MM.1S (cell line): ENCODE measurements around the gene LAMC3.

Source experiments
- DNase-seq: peaks from one replicate; pipeline ENCODE4 v3.0.0-alpha.2; 2015
- H2AFZ ChIP-seq: fragments of 300-600 bp; sonication (generic); 2 replicates; pipeline ENCODE4 v1.6.0; 2016; ENCODE audit warnings: antibody characterized with exemption, low read length
- H3F3A ChIP-seq: fragments of 300-600 bp; sonication (generic); 2 replicates; pipeline ENCODE4 v1.6.1; 2016; ENCODE audit warnings: mild to moderate bottlenecking, antibody characterized with exemption, low read length, moderate library complexity, mixed read lengths; ENCODE audit not compliant: insufficient read depth
- H3K27ac ChIP-seq: fragments of 300-600 bp; sonication (generic); 2 replicates; pipeline ENCODE4 v1.5.1; 2016; ENCODE audit warnings: mild to moderate bottlenecking, low read length
- H3K27me3 ChIP-seq: fragments of 300-600 bp; sonication (generic); replicated peaks from 2 replicates; pipeline ENCODE4 v1.6.0; 2016; ENCODE audit warnings: low read length; ENCODE audit not compliant: insufficient read depth
- H3K36me3 ChIP-seq: fragments of 300-600 bp; sonication (generic); replicated peaks from 2 replicates; pipeline ENCODE4 v1.6.1; 2016; ENCODE audit warnings: mild to moderate bottlenecking, low read length, mixed read lengths; ENCODE audit not compliant: insufficient read depth
- H3K4me1 ChIP-seq: fragments of 300-600 bp; sonication (generic); 2 replicates; pipeline ENCODE4 v1.6.1; 2016; ENCODE audit warnings: low read length, mixed read lengths
- H3K4me2 ChIP-seq: fragments of 300-600 bp; sonication (generic); 2 replicates; pipeline ENCODE4 v1.6.0; 2016; ENCODE audit warnings: low read depth, low read length
- H3K4me3 ChIP-seq: fragments of 300-600 bp; sonication (generic); 2 replicates; pipeline ENCODE4 v1.5.1; 2016; ENCODE audit warnings: low read length, mixed read lengths
- H3K79me2 ChIP-seq: fragments of 300-600 bp; sonication (generic); 2 replicates; pipeline ENCODE4 v1.6.1; 2016; ENCODE audit warnings: mixed run types, low read length, mixed read lengths
- H3K9ac ChIP-seq: fragments of 300-600 bp; sonication (generic); 2 replicates; pipeline ENCODE4 v1.6.1; 2016; ENCODE audit warnings: low read length, mixed read lengths
- H3K9me2 ChIP-seq: fragments of 300-600 bp; sonication (generic); replicated peaks from 2 replicates; pipeline ENCODE4 v1.6.1; 2016; ENCODE audit warnings: mild to moderate bottlenecking, low read length, mixed read lengths; ENCODE audit not compliant: insufficient read depth
- H3K9me3 ChIP-seq: fragments of 300-600 bp; sonication (generic); replicated peaks from 2 replicates; pipeline ENCODE4 v1.6.1; 2016; ENCODE audit warnings: mild to moderate bottlenecking, low read length, mixed read lengths; ENCODE audit not compliant: insufficient read depth
- H4K20me1 ChIP-seq: fragments of 300-600 bp; sonication (generic); 2 replicates; pipeline ENCODE4 v1.6.1; 2016; ENCODE audit warnings: mild to moderate bottlenecking, low read length, moderate library complexity, mixed read lengths; ENCODE audit not compliant: insufficient read depth
- CTCF ChIP-seq: fragments of 300-600 bp; sonication (generic); IDR thresholded peaks from 2 replicates; pipeline ENCODE4 v1.5.1; 2016; ENCODE audit warnings: antibody characterized with exemption, low read length, mixed read lengths
- EZH2 ChIP-seq: fragments of 300-600 bp; sonication (generic); optimal IDR thresholded peaks from 2 replicates; pipeline ENCODE3; 2017; ENCODE audit warnings: low read depth, mild to moderate bottlenecking, antibody characterized with exemption, low read length, mixed read lengths
- EZH2phosphoT487 ChIP-seq: fragments of 300-600 bp; sonication (generic); IDR thresholded peaks from 2 replicates; pipeline ENCODE4 v1.6.1; 2018; ENCODE audit warnings: antibody characterized with exemption, low read length

The LAMC3 gene

GRCh38 chr9:131050831-131051230, 41.9 kb downstream of the LAMC3 start:
- Histone ChIP-seq H3K4me2 (no peak overlapping the region), H3F3A (no peaks in the 10 kb centered on the region), H3K36me3 (no peaks in the 10 kb centered on the region), H3K9me2 (no peaks in the 10 kb centered on the region), H3K27me3 (peaks cover 74% of the 10 kb centered on the region), H2AFZ (no peak overlapping the region), H3K4me3 (no peak overlapping the region), H3K9me3 (no peaks in the 10 kb centered on the region), H3K79me2 (no peaks in the 10 kb centered on the region), H3K9ac (no peak overlapping the region), H3K4me1 (no peaks in the 10 kb centered on the region), H4K20me1 (no peaks in the 10 kb centered on the region), H3K27ac (no peak overlapping the region)
- TF ChIP-seq CTCF (no peak), EZH2 (no peak), EZH2phosphoT487 (no peak)
- DNase-seq: no peak

- DNase-seq: no peak
- Histone ChIP-seq H3F3A (no peaks in the 10 kb centered on the region), H2AFZ (no peak overlapping the region), H3K9me2 (no peaks in the 10 kb centered on the region), H3K27ac (no peak overlapping the region), H3K4me3 (no peak overlapping the region), H3K36me3 (no peaks in the 10 kb centered on the region), H3K4me1 (no peaks in the 10 kb centered on the region), H3K9ac (no peak overlapping the region), H4K20me1 (no peaks in the 10 kb centered on the region), H3K27me3 (peaks cover 84% of the 10 kb centered on the region), H3K79me2 (no peaks in the 10 kb centered on the region), H3K4me2 (no peak overlapping the region), H3K9me3 (no peaks in the 10 kb centered on the region)
- TF ChIP-seq EZH2phosphoT487: no peak
- TF ChIP-seq EZH2: no peak
- TF ChIP-seq CTCF: no peak
Observed at GRCh38 chr9:131051592-131052517, 42.9 kb downstream of the LAMC3 start.

GRCh38 chr9:131053896-131054295, 44.9 kb downstream of the LAMC3 start:
- no peaks in the 10 kb centered on the region for H4K20me1 ChIP-seq
- H3K9me2 ChIP-seq: no peaks in the 10 kb centered on the region
- TF ChIP-seq CTCF (no peak), EZH2 (no peak), EZH2phosphoT487 (no peak)
- no peaks in the 10 kb centered on the region for H3K36me3 ChIP-seq
- no peak overlapping the region for H3K27ac ChIP-seq
- no peak overlapping the region for H2AFZ ChIP-seq
- no peaks in the 10 kb centered on the region for H3K79me2 ChIP-seq
- peaks cover 85% of the 10 kb centered on the region for H3K27me3 ChIP-seq
- H3F3A ChIP-seq: no peaks in the 10 kb centered on the region
- no peak overlapping the region for H3K4me3 ChIP-seq
- no peaks in the 10 kb centered on the region for H3K9me3 ChIP-seq
- no peak overlapping the region for H3K9ac ChIP-seq
- no peaks in the 10 kb centered on the region for H3K4me1 ChIP-seq
- DNase-seq: no peak
- H3K4me2 ChIP-seq: no peak overlapping the region
